HEK293 (cell line): ENCODE measurements around the gene NAV2.

Experiments
- CTCF ChIA-PET: fragments of 350-600 bp; formaldehyde crosslinking; extraction: SDS; loops from one replicate; lab custom pipeline; 2021; ENCODE audit warnings: antibody characterized with exemption; lab: Yijun Ruan, JAX
- POLR2A ChIA-PET: fragments of 300-600 bp; formaldehyde crosslinking; extraction: SDS; loops from one replicate; lab custom pipeline; 2020; ENCODE audit warnings: antibody characterized with exemption, inconsistent platforms; lab: Yijun Ruan, JAX
- H3K27ac ChIP-seq: fragments of 200-500 bp; sonication (Bioruptor generic); 2 replicates; pipeline ENCODE4 v1.5.1; 2014; ENCODE audit warnings: low read depth, low read length, control low read depth, inconsistent platforms; ENCODE audit errors: extremely low read depth
- H3K36me3 ChIP-seq, 2 experiments: fragments of 200-500 bp in 1 of 2; sonication (Bioruptor generic) in 1 of 2; 1 replicate in 1 of 2; 2 replicates in 1 of 2; pipeline ENCODE4 v1.5.1; 2014 to 2017; ENCODE audit warnings: inconsistent platforms in 2 of 2, low read length in 2 of 2; ENCODE audit not compliant: control insufficient read depth in 2 of 2, insufficient read depth in 1 of 2
- H3K4me1 ChIP-seq: fragments of 200-500 bp; sonication (Bioruptor generic); 2 replicates; pipeline ENCODE4 v1.5.1; 2014; ENCODE audit warnings: mild to moderate bottlenecking, low read length, inconsistent platforms; ENCODE audit not compliant: control insufficient read depth, insufficient read depth
- H3K4me3 ChIP-seq: 2 replicates; pipeline ENCODE4 v1.5.1; 2011; ENCODE audit warnings: low read depth, mild to moderate bottlenecking, control low read depth, low read length, moderate library complexity
- H3K9me3 ChIP-seq: fragments of 200-500 bp; sonication (Bioruptor generic); 2 replicates; pipeline ENCODE4 v1.5.1; 2014; ENCODE audit warnings: low read depth, low read length, inconsistent platforms; ENCODE audit not compliant: control insufficient read depth, insufficient read depth
- BCL11A ChIP-seq: fragments of 450-650 bp; formaldehyde crosslinking; IDR thresholded peaks from 2 replicates; pipeline ENCODE4 v1.5.1; 2016; ENCODE audit warnings: low read depth, missing biosample characterization, missing genetic modification characterization
- EGR2 ChIP-seq: fragments of 450-650 bp; formaldehyde crosslinking; IDR thresholded peaks from 2 replicates; pipeline ENCODE4 v1.5.1; 2016; ENCODE audit warnings: low read depth, missing biosample characterization, missing genetic modification characterization
- GLI2 ChIP-seq: fragments of 450-650 bp; formaldehyde crosslinking; IDR thresholded peaks from 2 replicates; pipeline ENCODE4; 2017; ENCODE audit warnings: missing biosample characterization, missing genetic modification characterization, low read depth, borderline replicate concordance
- GLI4 ChIP-seq: fragments of 450-650 bp; formaldehyde crosslinking; IDR thresholded peaks from 2 replicates; pipeline ENCODE4 v1.5.1; 2016; ENCODE audit warnings: missing biosample characterization, missing genetic modification characterization
- HOXA7 ChIP-seq: sonication (generic); formaldehyde crosslinking; IDR thresholded peaks from 2 replicates; pipeline ENCODE4 v1.8.1; 2022; ENCODE audit warnings: missing genetic modification reagents, borderline replicate concordance
- KLF16 ChIP-seq: fragments of 450-650 bp; formaldehyde crosslinking; IDR thresholded peaks from 2 replicates; pipeline ENCODE4 v1.5.1; 2017; ENCODE audit warnings: missing biosample characterization, missing genetic modification characterization
- PRDM1 ChIP-seq: fragments of 450-650 bp; formaldehyde crosslinking; IDR thresholded peaks from 2 replicates; pipeline ENCODE4; 2016; ENCODE audit warnings: missing biosample characterization, missing genetic modification characterization
- RBAK ChIP-seq: fragments of 450-650 bp; formaldehyde crosslinking; IDR thresholded peaks from 2 replicates; pipeline ENCODE4 v1.5.1; 2016; ENCODE audit warnings: missing biosample characterization, missing genetic modification characterization
- SALL2 ChIP-seq: fragments of 450-650 bp; formaldehyde crosslinking; IDR thresholded peaks from 2 replicates; pipeline ENCODE4 v1.5.0; 2017; ENCODE audit warnings: missing biosample characterization, mild to moderate bottlenecking, missing genetic modification characterization, borderline replicate concordance
- ZBTB1 ChIP-seq: fragments of 450-650 bp; formaldehyde crosslinking; IDR thresholded peaks from 2 replicates; pipeline ENCODE4 v1.5.1; 2016; ENCODE audit warnings: missing biosample characterization, missing genetic modification characterization
- ZEB2 ChIP-seq: fragments of 450-650 bp; formaldehyde crosslinking; IDR thresholded peaks from 2 replicates; pipeline ENCODE4 v1.5.1; 2016; ENCODE audit warnings: missing biosample characterization, missing genetic modification characterization
- ZNF114 ChIP-seq: fragments of 450-650 bp; formaldehyde crosslinking; IDR thresholded peaks from 2 replicates; pipeline ENCODE4 v1.5.0; 2017; ENCODE audit warnings: missing biosample characterization, missing genetic modification characterization
- ZNF140 ChIP-seq: fragments of 450-650 bp; formaldehyde crosslinking; IDR thresholded peaks from 2 replicates; pipeline ENCODE4 v1.5.1; 2016; ENCODE audit warnings: missing biosample characterization, missing genetic modification characterization
- ZNF16 ChIP-seq: fragments of 450-650 bp; formaldehyde crosslinking; IDR thresholded peaks from 2 replicates; pipeline ENCODE4 v1.5.1; 2016; ENCODE audit warnings: low read depth, missing biosample characterization, missing genetic modification characterization
- ZNF175 ChIP-seq: fragments of 450-650 bp; formaldehyde crosslinking; IDR thresholded peaks from 2 replicates; pipeline ENCODE4 v1.5.1; 2016; ENCODE audit warnings: missing biosample characterization, missing genetic modification characterization
- ZNF274 ChIP-seq, 2 experiments: fragments of 200-500 bp in 1 of 2; fragments of 450-650 bp in 1 of 2; sonication (Bioruptor generic) in 1 of 2; formaldehyde crosslinking in 1 of 2; IDR thresholded peaks; 2 replicates each; pipeline versions ENCODE4 v1.5.1 to v1.6.1; 2014 to 2016; ENCODE audit warnings: borderline replicate concordance in 1 of 2, inconsistent platforms in 1 of 2, low read length in 1 of 2, missing biosample characterization in 1 of 2, missing genetic modification characterization in 1 of 2
- ZNF394 ChIP-seq: fragments of 450-650 bp; formaldehyde crosslinking; IDR thresholded peaks from 2 replicates; pipeline ENCODE4 v1.5.1; 2016; ENCODE audit warnings: missing biosample characterization, missing genetic modification characterization, mild to moderate bottlenecking, moderate library complexity, borderline replicate concordance
- ZNF585B ChIP-seq: fragments of 450-650 bp; formaldehyde crosslinking; IDR thresholded peaks from 2 replicates; pipeline ENCODE4 v1.5.1; 2016; ENCODE audit warnings: missing biosample characterization, missing genetic modification characterization
- ZNF596 ChIP-seq: fragments of 450-650 bp; IDR thresholded peaks from 2 replicates; pipeline ENCODE4 v1.5.0; 2018; ENCODE audit warnings: missing biosample characterization, mild to moderate bottlenecking, missing genetic modification characterization, moderate library complexity
- ZNF600 ChIP-seq: fragments of 450-650 bp; formaldehyde crosslinking; IDR thresholded peaks from 2 replicates; pipeline ENCODE4 v1.5.1; 2016; ENCODE audit warnings: missing biosample characterization, missing genetic modification characterization
- ZNF621 ChIP-seq: fragments of 450-650 bp; formaldehyde crosslinking; IDR thresholded peaks from 2 replicates; pipeline ENCODE4 v1.5.1; 2017; ENCODE audit warnings: missing biosample characterization, missing genetic modification characterization
- ZNF654 ChIP-seq: fragments of 450-650 bp; formaldehyde crosslinking; IDR thresholded peaks from 2 replicates; pipeline ENCODE4 v1.5.1; 2016; ENCODE audit warnings: low read depth, missing biosample characterization, missing genetic modification characterization
- ZNF837 ChIP-seq: fragments of 450-650 bp; formaldehyde crosslinking; IDR thresholded peaks from 2 replicates; pipeline ENCODE4 v1.5.1; 2016; ENCODE audit warnings: missing biosample characterization, missing genetic modification characterization
- ZSCAN30 ChIP-seq: fragments of 450-650 bp; IDR thresholded peaks from 2 replicates; pipeline ENCODE4 v1.5.1; 2018; ENCODE audit warnings: missing biosample characterization, mild to moderate bottlenecking, missing genetic modification characterization, moderate library complexity
- TF ChIP-seq, protein P1 (sequence below): fragments of 450-650 bp; formaldehyde crosslinking; IDR thresholded peaks from 2 replicates; pipeline ENCODE4 v1.5.1; 2016; ENCODE audit warnings: missing biosample characterization, missing genetic modification characterization
- TF ChIP-seq, protein P2 (sequence below): fragments of 450-650 bp; formaldehyde crosslinking; IDR thresholded peaks from 2 replicates; pipeline ENCODE4 v1.5.1; 2017; ENCODE audit warnings: missing biosample characterization, missing genetic modification characterization
- TF ChIP-seq, protein P3 (sequence below): fragments of 450-650 bp; formaldehyde crosslinking; optimal IDR thresholded peaks from 2 replicates; pipeline ENCODE3; 2016; ENCODE audit warnings: missing biosample characterization, mild to moderate bottlenecking, missing genetic modification characterization
- TF ChIP-seq, protein P4 (sequence below): fragments of 450-650 bp; formaldehyde crosslinking; IDR thresholded peaks from 2 replicates; pipeline ENCODE4 v1.5.1; 2016; ENCODE audit warnings: missing biosample characterization, missing genetic modification characterization
- TF ChIP-seq, protein P5 (sequence below): fragments of 450-650 bp; formaldehyde crosslinking; IDR thresholded peaks from 2 replicates; pipeline ENCODE4 v1.5.1; 2017; ENCODE audit warnings: missing biosample characterization, missing genetic modification characterization
- TF ChIP-seq, protein P6 (sequence below): fragments of 450-650 bp; formaldehyde crosslinking; IDR thresholded peaks from 2 replicates; pipeline ENCODE4 v1.5.1; 2017; ENCODE audit warnings: missing biosample characterization, missing genetic modification characterization

Gene NAV2

DNA sequence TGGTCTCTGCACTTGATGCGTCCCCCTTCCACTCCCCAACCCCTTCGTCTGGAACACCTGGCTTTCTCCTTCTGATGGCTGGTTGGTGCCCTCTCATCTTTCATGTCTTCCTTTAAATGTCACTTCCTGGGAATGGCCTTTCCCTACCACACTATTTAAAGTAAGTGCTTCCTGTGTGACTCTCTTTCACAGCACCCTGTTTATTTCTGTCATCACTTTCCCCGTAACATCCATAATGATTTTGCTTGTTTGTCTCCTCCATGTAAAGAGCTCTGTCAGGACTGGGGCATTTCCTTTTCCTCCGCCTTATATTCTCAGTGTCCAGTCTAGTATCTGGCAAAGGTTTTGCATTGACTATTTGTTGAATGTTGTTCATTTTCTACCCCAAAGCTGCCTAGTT, 304.7 kb downstream of the NAV2 start:
- Histone ChIP-seq H3K4me1 (peaks cover 11% of the 10 kb centered on the region), H3K9me3 (no peaks in the 10 kb centered on the region), H3K4me3 (no peak overlapping the region), H3K27ac (no peak overlapping the region), H3K36me3 (no peaks in the 10 kb centered on the region)
- no peak for TF ChIP-seq ZNF175 (tag by site-specific recombination)
- TF ChIP-seq ZNF140 (tag by site-specific recombination): no peak
- no peak for TF ChIP-seq RBAK (tag by site-specific recombination)
- TF ChIP-seq ZNF621 (tag by site-specific recombination): no peak
- no peak for TF ChIP-seq ZNF654 (tag by site-specific recombination)
- TF ChIP-seq, protein P1, sequence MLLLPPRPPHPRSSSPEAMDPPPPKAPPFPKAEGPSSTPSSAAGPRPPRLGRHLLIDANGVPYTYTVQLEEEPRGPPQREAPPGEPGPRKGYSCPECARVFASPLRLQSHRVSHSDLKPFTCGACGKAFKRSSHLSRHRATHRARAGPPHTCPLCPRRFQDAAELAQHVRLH: no peak
- TF ChIP-seq EGR2: no peak
- no peak for TF ChIP-seq BCL11A
- TF ChIP-seq ZNF837 (tag by site-specific recombination): no peak
- TF ChIP-seq GLI2 (tag by site-specific recombination): no peak
- no peak for TF ChIP-seq KLF16 (tag by site-specific recombination)
- no peak for TF ChIP-seq ZNF274 (IDR thresholded peaks at IDR 0.05; ENCODE audit: low read length)
- TF ChIP-seq ZNF274 (tag by site-specific recombination; IDR thresholded peaks at IDR 0.05; ENCODE audit: borderline replicate concordance): no peak
- no peak for TF ChIP-seq ZSCAN30 (tag by site-specific recombination)
- TF ChIP-seq ZNF394 (tag by site-specific recombination): no peak
- TF ChIP-seq ZNF585B (tag by site-specific recombination): no peak
- TF ChIP-seq ZNF600: no peak
- no peak for TF ChIP-seq HOXA7
- TF ChIP-seq, protein P2, sequence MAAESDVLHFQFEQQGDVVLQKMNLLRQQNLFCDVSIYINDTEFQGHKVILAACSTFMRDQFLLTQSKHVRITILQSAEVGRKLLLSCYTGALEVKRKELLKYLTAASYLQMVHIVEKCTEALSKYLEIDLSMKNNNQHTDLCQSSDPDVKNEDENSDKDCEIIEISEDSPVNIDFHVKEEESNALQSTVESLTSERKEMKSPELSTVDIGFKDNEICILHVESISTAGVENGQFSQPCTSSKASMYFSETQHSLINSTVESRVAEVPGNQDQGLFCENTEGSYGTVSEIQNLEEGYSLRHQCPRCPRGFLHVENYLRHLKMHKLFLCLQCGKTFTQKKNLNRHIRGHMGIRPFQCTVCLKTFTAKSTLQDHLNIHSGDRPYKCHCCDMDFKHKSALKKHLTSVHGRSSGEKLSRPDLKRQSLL (tag by site-specific recombination): no peak
- POLR2A ChIA-PET: no interaction called here
- CTCF ChIA-PET: interaction anchor here (0.7 to 1.7 kb wide), 2 partner anchors 50 to 94 kb away, joined by 3 to 7 read pairs; no protein-coding TSS in a partner anchor

DNA sequence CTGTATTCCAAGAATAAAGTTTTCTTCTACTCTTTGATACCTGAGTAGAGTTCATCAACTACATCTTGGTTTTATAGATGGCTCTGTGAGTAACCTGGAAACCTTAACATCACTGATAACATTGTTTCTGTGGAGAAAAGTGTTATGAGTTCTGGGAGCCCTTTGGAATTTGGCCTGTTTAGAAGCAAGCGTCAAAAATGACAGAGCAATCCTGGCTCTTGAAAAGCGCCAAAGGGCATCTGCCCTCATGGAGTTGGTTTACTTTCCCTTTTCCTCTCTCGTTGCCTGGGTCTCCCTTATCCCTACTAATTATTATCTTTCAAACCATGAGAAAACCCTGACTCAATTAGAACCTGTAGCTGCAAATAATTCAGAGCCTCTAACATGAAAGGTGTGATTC, 307.6 kb downstream of the NAV2 start:
- ChIA-PET POLR2A (no interaction called here), CTCF (interaction anchor here (0.6 to 1.9 kb wide), 2 partner anchors 88 to 108 kb away, joined by 3 to 5 read pairs; no protein-coding TSS in a partner anchor)
- Histone ChIP-seq H3K9me3 (no peaks in the 10 kb centered on the region), H3K4me1 (peaks cover 21% of the 10 kb centered on the region), H3K36me3 (no peaks in the 10 kb centered on the region), H3K4me3 (no peak overlapping the region), H3K27ac (no peak overlapping the region)
- TF ChIP-seq, protein P3, sequence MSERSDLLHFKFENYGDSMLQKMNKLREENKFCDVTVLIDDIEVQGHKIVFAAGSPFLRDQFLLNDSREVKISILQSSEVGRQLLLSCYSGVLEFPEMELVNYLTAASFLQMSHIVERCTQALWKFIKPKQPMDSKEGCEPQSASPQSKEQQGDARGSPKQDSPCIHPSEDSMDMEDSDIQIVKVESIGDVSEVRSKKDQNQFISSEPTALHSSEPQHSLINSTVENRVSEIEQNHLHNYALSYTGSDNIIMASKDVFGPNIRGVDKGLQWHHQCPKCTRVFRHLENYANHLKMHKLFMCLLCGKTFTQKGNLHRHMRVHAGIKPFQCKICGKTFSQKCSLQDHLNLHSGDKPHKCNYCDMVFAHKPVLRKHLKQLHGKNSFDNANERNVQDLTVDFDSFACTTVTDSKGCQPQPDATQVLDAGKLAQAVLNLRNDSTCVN (tag by site-specific recombination): no peak
- no peak for TF ChIP-seq ZEB2 (tag by site-specific recombination)
- no peak for TF ChIP-seq SALL2 (tag by site-specific recombination)
- TF ChIP-seq, protein P4, sequence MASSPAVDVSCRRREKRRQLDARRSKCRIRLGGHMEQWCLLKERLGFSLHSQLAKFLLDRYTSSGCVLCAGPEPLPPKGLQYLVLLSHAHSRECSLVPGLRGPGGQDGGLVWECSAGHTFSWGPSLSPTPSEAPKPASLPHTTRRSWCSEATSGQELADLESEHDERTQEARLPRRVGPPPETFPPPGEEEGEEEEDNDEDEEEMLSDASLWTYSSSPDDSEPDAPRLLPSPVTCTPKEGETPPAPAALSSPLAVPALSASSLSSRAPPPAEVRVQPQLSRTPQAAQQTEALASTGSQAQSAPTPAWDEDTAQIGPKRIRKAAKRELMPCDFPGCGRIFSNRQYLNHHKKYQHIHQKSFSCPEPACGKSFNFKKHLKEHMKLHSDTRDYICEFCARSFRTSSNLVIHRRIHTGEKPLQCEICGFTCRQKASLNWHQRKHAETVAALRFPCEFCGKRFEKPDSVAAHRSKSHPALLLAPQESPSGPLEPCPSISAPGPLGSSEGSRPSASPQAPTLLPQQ (tag by site-specific recombination): no peak
- TF ChIP-seq, protein P5, sequence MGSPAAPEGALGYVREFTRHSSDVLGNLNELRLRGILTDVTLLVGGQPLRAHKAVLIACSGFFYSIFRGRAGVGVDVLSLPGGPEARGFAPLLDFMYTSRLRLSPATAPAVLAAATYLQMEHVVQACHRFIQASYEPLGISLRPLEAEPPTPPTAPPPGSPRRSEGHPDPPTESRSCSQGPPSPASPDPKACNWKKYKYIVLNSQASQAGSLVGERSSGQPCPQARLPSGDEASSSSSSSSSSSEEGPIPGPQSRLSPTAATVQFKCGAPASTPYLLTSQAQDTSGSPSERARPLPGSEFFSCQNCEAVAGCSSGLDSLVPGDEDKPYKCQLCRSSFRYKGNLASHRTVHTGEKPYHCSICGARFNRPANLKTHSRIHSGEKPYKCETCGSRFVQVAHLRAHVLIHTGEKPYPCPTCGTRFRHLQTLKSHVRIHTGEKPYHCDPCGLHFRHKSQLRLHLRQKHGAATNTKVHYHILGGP (tag by site-specific recombination): no peak
- no peak for TF ChIP-seq PRDM1 (tag by site-specific recombination)
- no peak for TF ChIP-seq ZNF596 (tag by site-specific recombination)
- TF ChIP-seq, protein P6, sequence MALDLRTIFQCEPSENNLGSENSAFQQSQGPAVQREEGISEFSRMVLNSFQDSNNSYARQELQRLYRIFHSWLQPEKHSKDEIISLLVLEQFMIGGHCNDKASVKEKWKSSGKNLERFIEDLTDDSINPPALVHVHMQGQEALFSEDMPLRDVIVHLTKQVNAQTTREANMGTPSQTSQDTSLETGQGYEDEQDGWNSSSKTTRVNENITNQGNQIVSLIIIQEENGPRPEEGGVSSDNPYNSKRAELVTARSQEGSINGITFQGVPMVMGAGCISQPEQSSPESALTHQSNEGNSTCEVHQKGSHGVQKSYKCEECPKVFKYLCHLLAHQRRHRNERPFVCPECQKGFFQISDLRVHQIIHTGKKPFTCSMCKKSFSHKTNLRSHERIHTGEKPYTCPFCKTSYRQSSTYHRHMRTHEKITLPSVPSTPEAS (tag by site-specific recombination): no peak
- TF ChIP-seq ZNF16: no peak
- TF ChIP-seq ZNF114 (tag by site-specific recombination): no peak
- TF ChIP-seq ZBTB1 (tag by site-specific recombination): no peak
- no peak for TF ChIP-seq GLI4 (tag by site-specific recombination)
